Right lobe of liver (tissue), 6 donors: ENCODE data around the gene AGO3. TPM values are rescaled to one million over a fixed set of nuclear protein-coding genes. Genes with fewer than 3 reads are reported as not detected.
A peak's percentile ranks its signal among the peaks of the same experiment; 100 is the strongest.

Source experiments
- ATAC-seq, 4 donors: fragments of 200-7000 bp; cut with Tn5 transposase; one replicate each; pipeline ENCODE4 v1.9.1; 2020; ENCODE audit warnings: mild to moderate bottlenecking in 4 of 4, moderate library complexity in 4 of 4
- DNase-seq, 3 donors: peaks; one replicate each; pipeline ENCODE4 v3.0.0-alpha.2; 2020
- H3K27ac ChIP-seq, 3 donors: fragments of 200-600 bp; one replicate each; pipeline ENCODE4 v1.8.0; 2022
- H3K27me3 ChIP-seq, 2 donors: fragments of 200-600 bp; one replicate each; pipeline ENCODE4 v1.8.0; 2022
- H3K36me3 ChIP-seq, 4 donors: fragments of 200-600 bp; sonication (generic) in 1 of 4; one replicate each; pipeline versions ENCODE4 v1.5.1 to v1.8.0; 2017 to 2022; ENCODE audit warnings: control low read depth in 1 of 4
- H3K4me1 ChIP-seq, 4 donors: fragments of 200-600 bp; sonication (generic) in 1 of 4; one replicate each; pipeline versions ENCODE4 v1.5.1 to v1.8.0; 2017 to 2022; ENCODE audit warnings: control low read depth in 1 of 4
- H3K4me3 ChIP-seq, 3 donors: fragments of 200-600 bp; one replicate each; pipeline ENCODE4 v1.8.0; 2022
- H3K9me3 ChIP-seq, 4 donors: fragments of 200-600 bp; sonication (generic) in 1 of 4; one replicate each; pipeline versions ENCODE4 v1.5.1 to v1.8.0; 2017 to 2022; ENCODE audit warnings: control low read depth in 1 of 4
- POLR2A ChIP-seq: fragments of 450-650 bp; IDR thresholded peaks from one replicate; pipeline ENCODE4 v1.6.1; 2017; ENCODE audit warnings: antibody characterized with exemption, mild to moderate bottlenecking
- WGBS: methylation state at CpG from one replicate; pipeline ENCODE4 v1.1.6; 2018; ENCODE audit warnings: low coverage, low lambda C conversion rate; ENCODE audit not compliant: insufficient coverage; ENCODE audit errors: missing lambda C conversion rate; 5-methylcytosine and 5-hydroxymethylcytosine counted together
- intact Hi-C, 2 donors: fragments of 100-400 bp; cut with DNase I; formaldehyde crosslinking; loops; one replicate each; pipeline versions ENCODE4 v1.11.2 to v1.14.1; 2022
- total RNA-seq, 6 experiments: library from RNA; depleted of rRNA in 2 of 6; stranded (reverse); fragments of >200 nt in 2 of 6; fragmentation: NEBNext Ultra II Directional in 3 of 6; extraction: Animal tissue kit (Norgen Biotek cat#: 25700) in 3 of 6; gene quantifications; one replicate each; pipeline versions ENCODE4 v1.1.0 to v1.2.4, GENCODE V29; 2016 to 2023
- TF ChIP-seq, protein P1 (sequence below), 4 donors: fragments of 200-600 bp in 3 of 4; fragments of 450-650 bp in 1 of 4; IDR thresholded peaks; one replicate each; pipeline versions ENCODE4 v1.5.1 to v1.8.0; 2016 to 2022; ENCODE audit warnings: antibody characterized with exemption in 4 of 4, mild to moderate bottlenecking in 2 of 4
- donor health status: DM: no; HTN: yes; CAD: no.
- donor health status: DM: no; HTN: no; CAD: no.
- donor health status: DM: no; HTN: no; CAD: no.
- donor health status: DM: no; HTN: yes; CAD: no.
- donor health status: DM: no; HTN: yes; CAD: no.

AGO3 gene
- total RNA-seq, 6 experiments from 2014 or later = 7.0 to 16.2 (median 13.1) TPM

DNA sequence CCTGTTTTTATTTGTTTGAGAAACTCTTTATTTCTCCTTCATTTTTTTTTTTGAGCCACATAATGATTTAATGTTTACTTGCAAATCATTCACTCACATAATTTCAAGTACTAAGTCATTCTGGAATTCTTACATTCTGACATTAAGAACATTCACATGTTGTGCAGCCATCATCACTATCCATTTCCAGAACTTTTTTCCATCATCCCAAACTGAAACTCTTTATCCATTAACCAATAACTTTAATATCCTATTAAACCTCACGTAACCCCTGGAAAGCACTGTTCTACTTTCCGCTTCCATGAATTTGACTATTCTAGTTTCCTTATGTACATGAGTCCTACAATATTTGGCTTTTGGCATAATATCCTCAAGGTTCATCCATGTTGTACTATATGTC is 100.5 kb downstream of the AGO3 start:
- WGBS = 100% methylated on average over 2 of the region's 2 CpGs
- Histone ChIP-seq H3K27ac (no peak overlapping the region), H3K9me3 (no peaks in the 10 kb centered on the region), H3K4me3 (no peak overlapping the region), H3K4me1 (peaks cover 0 to 5% (median 0%) of the 10 kb centered on the region in 4 donors), H3K27me3 (no peaks in the 10 kb centered on the region), H3K36me3 (peaks cover 0 to 24% (median 7%) of the 10 kb centered on the region in 4 donors)
- ATAC-seq = no peak
- no peak for DNase-seq
- intact Hi-C loops = no loop called here
- TF ChIP-seq, protein P1, sequence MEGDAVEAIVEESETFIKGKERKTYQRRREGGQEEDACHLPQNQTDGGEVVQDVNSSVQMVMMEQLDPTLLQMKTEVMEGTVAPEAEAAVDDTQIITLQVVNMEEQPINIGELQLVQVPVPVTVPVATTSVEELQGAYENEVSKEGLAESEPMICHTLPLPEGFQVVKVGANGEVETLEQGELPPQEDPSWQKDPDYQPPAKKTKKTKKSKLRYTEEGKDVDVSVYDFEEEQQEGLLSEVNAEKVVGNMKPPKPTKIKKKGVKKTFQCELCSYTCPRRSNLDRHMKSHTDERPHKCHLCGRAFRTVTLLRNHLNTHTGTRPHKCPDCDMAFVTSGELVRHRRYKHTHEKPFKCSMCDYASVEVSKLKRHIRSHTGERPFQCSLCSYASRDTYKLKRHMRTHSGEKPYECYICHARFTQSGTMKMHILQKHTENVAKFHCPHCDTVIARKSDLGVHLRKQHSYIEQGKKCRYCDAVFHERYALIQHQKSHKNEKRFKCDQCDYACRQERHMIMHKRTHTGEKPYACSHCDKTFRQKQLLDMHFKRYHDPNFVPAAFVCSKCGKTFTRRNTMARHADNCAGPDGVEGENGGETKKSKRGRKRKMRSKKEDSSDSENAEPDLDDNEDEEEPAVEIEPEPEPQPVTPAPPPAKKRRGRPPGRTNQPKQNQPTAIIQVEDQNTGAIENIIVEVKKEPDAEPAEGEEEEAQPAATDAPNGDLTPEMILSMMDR (IDR thresholded peaks at IDR 0.05) = no peak
- no peak for TF ChIP-seq POLR2A

DNA sequence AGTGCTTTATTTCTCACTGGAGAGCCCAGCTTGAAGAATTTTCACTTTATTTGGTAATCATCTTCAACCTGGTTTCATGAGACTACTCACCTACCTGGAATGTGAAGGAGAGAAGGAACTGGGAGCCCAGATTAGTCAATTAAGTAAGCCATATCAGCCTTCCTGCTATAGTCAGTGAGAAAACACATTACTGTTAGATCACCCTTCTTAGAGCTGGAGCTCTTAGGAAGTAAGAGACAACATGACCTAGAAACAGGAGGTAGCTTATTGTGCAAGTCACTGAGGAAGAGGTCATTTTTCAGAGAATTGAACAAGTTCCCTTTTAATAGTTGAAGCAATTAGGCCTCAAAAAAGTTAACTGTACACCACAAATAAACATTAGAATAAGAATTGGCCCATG is 103.8 kb downstream of the AGO3 start:
- TF ChIP-seq POLR2A = no peak
- TF ChIP-seq, protein P1 (IDR thresholded peaks at IDR 0.05) = no peak
- no peaks in the 10 kb centered on the region for H3K9me3 ChIP-seq
- ATAC-seq (peak; percentile 48 to 89 (median 66)), DNase-seq (no peak)
- H3K27ac ChIP-seq = peak overlapping the region in 2 of 3 donors; percentile 1 to 44
- H3K4me3 ChIP-seq = no peak overlapping the region
- no peaks in the 10 kb centered on the region for H3K27me3 ChIP-seq
- intact Hi-C loops = no loop called here
- peaks cover 0 to 5% (median 0%) of the 10 kb centered on the region in 4 donors for H3K4me1 ChIP-seq
- H3K36me3 ChIP-seq = peaks cover 0 to 27% (median 12%) of the 10 kb centered on the region in 4 donors

DNA sequence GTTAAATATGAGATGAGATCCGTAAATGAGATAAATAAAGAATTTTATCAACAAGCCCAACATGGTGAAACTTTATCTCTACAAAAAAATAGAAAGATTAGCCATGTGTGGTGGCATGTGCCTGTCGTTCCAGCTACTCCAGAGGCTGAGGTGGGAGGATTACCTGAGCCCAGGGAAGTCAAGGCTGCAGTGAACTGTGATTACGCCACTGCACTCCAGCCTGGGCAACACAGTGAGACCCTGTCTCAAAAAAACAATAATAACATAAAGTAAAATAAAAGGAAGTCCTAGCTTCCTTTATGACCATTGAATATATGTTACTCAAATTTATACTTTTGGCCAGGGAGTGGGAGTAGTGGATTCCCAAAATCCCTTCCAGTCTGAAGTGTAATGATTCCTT is 104.2 kb downstream of the AGO3 start:
- TF ChIP-seq, protein P1 (IDR thresholded peaks at IDR 0.05) = no peak
- no peak for TF ChIP-seq POLR2A
- H3K27ac ChIP-seq = no peak overlapping the region
- ATAC-seq (no peak), DNase-seq (peak in 1 of 3 donors; percentile 28)
- intact Hi-C loops = no loop called here
- H3K27me3 ChIP-seq = no peaks in the 10 kb centered on the region
- H3K4me1 ChIP-seq = peaks cover 0 to 5% (median 0%) of the 10 kb centered on the region in 4 donors
- 55% methylated on average over 3 of the region's 3 CpGs for WGBS
- H3K9me3 ChIP-seq = no peaks in the 10 kb centered on the region
- H3K36me3 ChIP-seq = peaks cover 0 to 31% (median 13%) of the 10 kb centered on the region in 4 donors
- H3K4me3 ChIP-seq = no peak overlapping the region

DNA sequence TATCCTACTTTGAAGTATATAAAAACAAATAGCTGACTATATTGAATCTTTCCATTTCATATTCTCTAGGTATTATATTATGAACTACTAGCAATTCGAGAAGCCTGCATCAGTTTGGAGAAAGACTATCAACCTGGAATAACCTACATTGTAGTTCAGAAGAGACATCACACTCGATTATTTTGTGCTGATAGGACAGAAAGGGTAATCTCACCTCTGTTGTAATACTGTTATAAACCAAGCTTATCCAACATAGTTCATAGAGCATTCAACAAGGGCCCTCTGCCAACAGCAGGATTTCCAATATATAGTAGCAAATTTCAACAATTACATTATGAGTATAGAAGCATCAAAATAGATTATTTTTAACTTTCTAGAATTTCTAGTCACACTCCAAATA is 109.3 kb downstream of the AGO3 start:
- intact Hi-C loops = no loop called here
- no peaks in the 10 kb centered on the region for H3K27me3 ChIP-seq
- peaks cover 0 to 68% (median 22%) of the 10 kb centered on the region in 4 donors for H3K36me3 ChIP-seq
- H3K4me1 ChIP-seq = no peaks in the 10 kb centered on the region
- H3K27ac ChIP-seq = no peak overlapping the region
- H3K4me3 ChIP-seq = no peak overlapping the region
- TF ChIP-seq POLR2A = no peak
- TF ChIP-seq, protein P1 (IDR thresholded peaks at IDR 0.05) = no peak
- no peaks in the 10 kb centered on the region for H3K9me3 ChIP-seq
- WGBS = 36% methylated on average over 2 of the region's 2 CpGs
- DNase-seq (peak in 1 of 3 donors; percentile 42), ATAC-seq (peak in 1 of 4 donors; percentile 12)

DNA sequence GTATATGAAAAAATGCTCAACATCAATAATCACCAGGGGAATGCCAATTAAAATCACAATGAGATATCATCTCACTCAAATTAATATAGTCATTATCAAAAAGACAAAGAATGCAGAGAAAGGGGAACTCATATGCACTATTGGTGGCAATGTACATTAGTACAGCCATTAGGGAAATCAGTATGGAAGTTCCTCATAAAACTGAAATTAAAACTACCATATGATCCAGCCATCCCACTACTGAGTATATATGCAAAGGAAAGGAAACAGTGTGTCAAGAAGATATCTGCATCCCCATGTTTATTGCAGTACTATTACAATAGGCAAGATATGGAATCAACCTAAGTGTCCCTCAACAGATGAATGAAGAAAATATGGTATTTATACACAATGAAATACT is 120.9 kb downstream of the AGO3 start:
- no peak overlapping the region for H3K27ac ChIP-seq

More for the DNA sequence above, 120.9 kb downstream of the AGO3 start:
- H3K4me1 ChIP-seq = no peaks in the 10 kb centered on the region
- TF ChIP-seq POLR2A = no peak
- TF ChIP-seq, protein P1 (IDR thresholded peaks at IDR 0.05) = no peak
- peaks cover 0 to 9% (median 4%) of the 10 kb centered on the region in 4 donors for H3K36me3 ChIP-seq
- intact Hi-C loops = no loop called here
- no peaks in the 10 kb centered on the region for H3K9me3 ChIP-seq
- DNase-seq (no peak), ATAC-seq (no peak)
- no peaks in the 10 kb centered on the region for H3K27me3 ChIP-seq
- H3K4me3 ChIP-seq = no peak overlapping the region
